ENCODE results near the gene MEOX1. TPM values are rescaled to one million over a fixed set of nuclear protein-coding genes. Genes with fewer than 3 reads are reported as not detected.

Gene MEOX1
- total RNA-seq, 1 donor from 2014 or later: 0.21 TPM

GRCh38 chr17:43634591-43635125 is 27.1 kb downstream of the MEOX1 start:
- no peaks in the 10 kb centered on the region for H3K36me3 Mint-ChIP-seq (ENCODE audit: low read depth)
- no peak overlapping the region for H3K4me3 Mint-ChIP-seq
- no peaks in the 10 kb centered on the region for H3K9me3 Mint-ChIP-seq
- peaks cover 10% of the 10 kb centered on the region for H3K27me3 Mint-ChIP-seq
- no peaks in the 10 kb centered on the region for H3K4me1 Mint-ChIP-seq
- DNase-seq: no peak
- no peak overlapping the region for H3K27ac Mint-ChIP-seq
- intact Hi-C loops (cut with micrococcal nuclease): no loop called here

- no peak overlapping the region for H3K4me3 Mint-ChIP-seq
- H3K27ac Mint-ChIP-seq: no peak overlapping the region
- peaks cover 6% of the 10 kb centered on the region for H3K27me3 Mint-ChIP-seq
- no peak for DNase-seq
- no peaks in the 10 kb centered on the region for H3K4me1 Mint-ChIP-seq
- H3K9me3 Mint-ChIP-seq: no peaks in the 10 kb centered on the region
- intact Hi-C loops (cut with micrococcal nuclease): no loop called here
- H3K36me3 Mint-ChIP-seq (ENCODE audit: low read depth): no peaks in the 10 kb centered on the region
These were observed 29.5 kb downstream of the MEOX1 start for GRCh38 chr17:43632221-43632620.

GRCh38 chr17:43631429-43631828 is 30.3 kb downstream of the MEOX1 start:
- Mint-ChIP-seq H3K4me3 (no peak overlapping the region), H3K9me3 (no peaks in the 10 kb centered on the region), H3K4me1 (no peaks in the 10 kb centered on the region), H3K27me3 (peaks cover 5% of the 10 kb centered on the region), H3K36me3 (ENCODE audit: low read depth) (no peaks in the 10 kb centered on the region), H3K27ac (no peak overlapping the region)
- DNase-seq: no peak
- intact Hi-C loops (cut with micrococcal nuclease): no loop called here

- H3K27ac Mint-ChIP-seq: no peak overlapping the region
- DNase-seq: no peak
- intact Hi-C loops (cut with micrococcal nuclease): no loop called here
- no peaks in the 10 kb centered on the region for H3K9me3 Mint-ChIP-seq
- no peaks in the 10 kb centered on the region for H3K36me3 Mint-ChIP-seq (ENCODE audit: low read depth)
- no peak overlapping the region for H3K4me3 Mint-ChIP-seq
- H3K4me1 Mint-ChIP-seq: no peaks in the 10 kb centered on the region
- H3K27me3 Mint-ChIP-seq: peaks cover 16% of the 10 kb centered on the region
These were observed 33.6 kb downstream of the MEOX1 start for GRCh38 chr17:43628089-43628650.

GRCh38 chr17:43627653-43628052 is 34.1 kb downstream of the MEOX1 start:
- no peak for DNase-seq
- H3K27me3 Mint-ChIP-seq: peaks cover 18% of the 10 kb centered on the region
- H3K9me3 Mint-ChIP-seq: no peaks in the 10 kb centered on the region

GRCh38 chr17:43626023-43626422 is 35.7 kb downstream of the MEOX1 start:
- H3K27me3 Mint-ChIP-seq: peaks cover 18% of the 10 kb centered on the region

More at GRCh38 chr17:43627653-43628052, 34.1 kb downstream of the MEOX1 start:
- Mint-ChIP-seq H3K36me3 (ENCODE audit: low read depth) (no peaks in the 10 kb centered on the region), H3K4me3 (no peak overlapping the region), H3K4me1 (no peaks in the 10 kb centered on the region), H3K27ac (no peak overlapping the region)
- intact Hi-C loops (cut with micrococcal nuclease): no loop called here

GRCh38 chr17:43625606-43626005 is 36.1 kb downstream of the MEOX1 start:
- no peaks in the 10 kb centered on the region for H3K9me3 Mint-ChIP-seq
- H3K27me3 Mint-ChIP-seq: peaks cover 18% of the 10 kb centered on the region
- no peak overlapping the region for H3K4me3 Mint-ChIP-seq
- no peak for DNase-seq
- H3K27ac Mint-ChIP-seq: no peak overlapping the region
- H3K36me3 Mint-ChIP-seq (ENCODE audit: low read depth): no peaks in the 10 kb centered on the region
- H3K4me1 Mint-ChIP-seq: no peaks in the 10 kb centered on the region
- intact Hi-C loops (cut with micrococcal nuclease): no loop called here

More at GRCh38 chr17:43626023-43626422, 35.7 kb downstream of the MEOX1 start:
- Mint-ChIP-seq H3K4me3 (no peak overlapping the region), H3K9me3 (no peaks in the 10 kb centered on the region), H3K4me1 (no peaks in the 10 kb centered on the region), H3K36me3 (ENCODE audit: low read depth) (no peaks in the 10 kb centered on the region), H3K27ac (no peak overlapping the region)
- DNase-seq: no peak
- intact Hi-C loops (cut with micrococcal nuclease): no loop called here

GRCh38 chr17:43620581-43620980 is 41.1 kb downstream of the MEOX1 start:
- Mint-ChIP-seq H3K27me3 (peaks cover 17% of the 10 kb centered on the region), H3K9me3 (no peaks in the 10 kb centered on the region)
- intact Hi-C loops (cut with micrococcal nuclease): no loop called here

GRCh38 chr17:43620147-43620546 is 41.6 kb downstream of the MEOX1 start:
- H3K36me3 Mint-ChIP-seq (ENCODE audit: low read depth): no peaks in the 10 kb centered on the region
- intact Hi-C loops (cut with micrococcal nuclease): no loop called here
- no peak for DNase-seq

More at GRCh38 chr17:43620581-43620980, 41.1 kb downstream of the MEOX1 start:
- no peak overlapping the region for H3K27ac Mint-ChIP-seq
- no peak overlapping the region for H3K4me3 Mint-ChIP-seq
- no peak for DNase-seq
- H3K4me1 Mint-ChIP-seq: no peaks in the 10 kb centered on the region
- H3K36me3 Mint-ChIP-seq (ENCODE audit: low read depth): no peaks in the 10 kb centered on the region

GRCh38 chr17:43619705-43620104 is 42.0 kb downstream of the MEOX1 start:
- intact Hi-C loops (cut with micrococcal nuclease): no loop called here
- H3K27me3 Mint-ChIP-seq: peaks cover 12% of the 10 kb centered on the region
- no peaks in the 10 kb centered on the region for H3K4me1 Mint-ChIP-seq
- H3K9me3 Mint-ChIP-seq: no peaks in the 10 kb centered on the region
- DNase-seq: no peak
- no peak overlapping the region for H3K27ac Mint-ChIP-seq
- no peak overlapping the region for H3K4me3 Mint-ChIP-seq
- no peaks in the 10 kb centered on the region for H3K36me3 Mint-ChIP-seq (ENCODE audit: low read depth)

More at GRCh38 chr17:43620147-43620546, 41.6 kb downstream of the MEOX1 start:
- H3K27ac Mint-ChIP-seq: no peak overlapping the region
- H3K4me3 Mint-ChIP-seq: no peak overlapping the region
- no peaks in the 10 kb centered on the region for H3K4me1 Mint-ChIP-seq
- peaks cover 15% of the 10 kb centered on the region for H3K27me3 Mint-ChIP-seq
- no peaks in the 10 kb centered on the region for H3K9me3 Mint-ChIP-seq

GRCh38 chr17:43618276-43618675 is 43.4 kb downstream of the MEOX1 start:
- no peak overlapping the region for H3K4me3 Mint-ChIP-seq
- H3K27ac Mint-ChIP-seq: no peak overlapping the region
- intact Hi-C loops (cut with micrococcal nuclease): no loop called here
- no peaks in the 10 kb centered on the region for H3K4me1 Mint-ChIP-seq
- H3K9me3 Mint-ChIP-seq: no peaks in the 10 kb centered on the region
- no peak for DNase-seq
- peaks cover 9% of the 10 kb centered on the region for H3K27me3 Mint-ChIP-seq
- H3K36me3 Mint-ChIP-seq (ENCODE audit: low read depth): no peaks in the 10 kb centered on the region

- intact Hi-C loops (cut with micrococcal nuclease): no loop called here
- Mint-ChIP-seq H3K4me3 (no peak overlapping the region), H3K36me3 (ENCODE audit: low read depth) (no peaks in the 10 kb centered on the region), H3K27me3 (peaks cover 9% of the 10 kb centered on the region), H3K9me3 (no peaks in the 10 kb centered on the region), H3K4me1 (no peaks in the 10 kb centered on the region), H3K27ac (no peak overlapping the region)
- no peak for DNase-seq
These were observed 44.9 kb downstream of the MEOX1 start for GRCh38 chr17:43616852-43617251.

- Mint-ChIP-seq H3K27ac (no peak overlapping the region), H3K27me3 (peaks cover 9% of the 10 kb centered on the region), H3K36me3 (ENCODE audit: low read depth) (no peaks in the 10 kb centered on the region), H3K4me3 (no peak overlapping the region), H3K9me3 (no peaks in the 10 kb centered on the region), H3K4me1 (no peaks in the 10 kb centered on the region)
- DNase-seq: no peak
- intact Hi-C loops (cut with micrococcal nuclease): no loop called here
These were observed 45.3 kb downstream of the MEOX1 start for GRCh38 chr17:43616421-43616820.

GRCh38 chr17:43616029-43616351 is 45.7 kb downstream of the MEOX1 start:
- H3K9me3 Mint-ChIP-seq: no peaks in the 10 kb centered on the region
- no peak overlapping the region for H3K27ac Mint-ChIP-seq

More at GRCh38 chr17:43616029-43616351, 45.7 kb downstream of the MEOX1 start:
- no peak for DNase-seq
- Mint-ChIP-seq H3K4me3 (no peak overlapping the region), H3K27me3 (peaks cover 11% of the 10 kb centered on the region), H3K36me3 (ENCODE audit: low read depth) (no peaks in the 10 kb centered on the region), H3K4me1 (no peaks in the 10 kb centered on the region)
- intact Hi-C loops (cut with micrococcal nuclease): no loop called here

Data from activated CD4-positive, alpha-beta T cell treated with anti-CD3 and anti-CD28 coated beads, Interleukin-2, amount 10 ng/mL, durations not matched to agents 24 days and 14 days (primary cell).